ENCODE measurements around the gene TMEM125. TPM values are rescaled to one million over a fixed set of nuclear protein-coding genes. Genes with fewer than 3 reads are reported as not detected.

The TMEM125 gene
- total and polyA plus RNA-seq, 2 experiments from 2014 or later, result 28.7 to 43.1 TPM

- no peaks in the 10 kb centered on the region for H3K79me2 ChIP-seq
- WGBS (ENCODE audit: low lambda C conversion rate, missing lambda C conversion rate), result 76% methylated on average over 4 of the region's 4 CpGs
- no peaks in the 10 kb centered on the region for H3K27me3 ChIP-seq
- H3K4me1 ChIP-seq (ENCODE audit: insufficient read depth), result peaks cover 5% of the 10 kb centered on the region
- H3K4me2 ChIP-seq, result no peak overlapping the region
- no peaks in the 10 kb centered on the region for H4K20me1 ChIP-seq (ENCODE audit: insufficient read depth, poor library complexity, severe bottlenecking)
- H3K27ac ChIP-seq, result no peak overlapping the region
- H3K4me3 ChIP-seq, result no peak overlapping the region
- peaks cover 5% of the 10 kb centered on the region for H3K9me3 ChIP-seq (ENCODE audit: low read depth)
- H3K9me2 ChIP-seq (replicated peaks; ENCODE audit: insufficient read depth), result no peaks in the 10 kb centered on the region
- no peak for TF ChIP-seq CTCF (IDR thresholded peaks at IDR 0.05; ENCODE audit: poor library complexity)
- no peak for TF ChIP-seq EZH2phosphoT487 (IDR thresholded peaks at IDR 0.05; ENCODE audit: low read depth, severe bottlenecking, unreplicated experiment)
- no peak overlapping the region for H2AFZ ChIP-seq
- no peaks in the 10 kb centered on the region for H3K36me3 ChIP-seq (replicated peaks; ENCODE audit: insufficient read depth, low read depth)
- DNase-seq (ENCODE audit: low spot score), result no peak
Observed at GRCh38 chr1:43265431-43265830, 4.4 kb upstream of the TMEM125 start.

- Histone ChIP-seq H3K4me1 (ENCODE audit: insufficient read depth) (peaks cover 12% of the 10 kb centered on the region), H2AFZ (no peak overlapping the region), H3K9me2 (replicated peaks; ENCODE audit: insufficient read depth) (no peaks in the 10 kb centered on the region), H4K20me1 (ENCODE audit: insufficient read depth, poor library complexity, severe bottlenecking) (no peaks in the 10 kb centered on the region), H3K27me3 (no peaks in the 10 kb centered on the region), H3K79me2 (peaks cover 3% of the 10 kb centered on the region), H3K4me3 (no peak overlapping the region), H3K36me3 (replicated peaks; ENCODE audit: insufficient read depth, low read depth) (no peaks in the 10 kb centered on the region), H3K27ac (no peak overlapping the region), H3K9me3 (ENCODE audit: low read depth) (peaks cover 5% of the 10 kb centered on the region), H3K4me2 (no peak overlapping the region)
- WGBS (ENCODE audit: low lambda C conversion rate, missing lambda C conversion rate), result 93% methylated on average over 1 of the region's 1 CpG
- TF ChIP-seq EZH2 (IDR thresholded peaks at IDR 0.05; ENCODE audit: borderline replicate concordance), result no peak
- TF ChIP-seq CTCF (IDR thresholded peaks at IDR 0.05; ENCODE audit: poor library complexity), result no peak
- no peak for TF ChIP-seq EZH2phosphoT487 (IDR thresholded peaks at IDR 0.05; ENCODE audit: low read depth, severe bottlenecking, unreplicated experiment)
- no peak for DNase-seq (ENCODE audit: low spot score)
Observed at GRCh38 chr1:43266881-43267280, 2.9 kb upstream of the TMEM125 start.

- Histone ChIP-seq H3K4me2 (no peak overlapping the region), H3K79me2 (peaks cover 5% of the 10 kb centered on the region), H3K4me3 (no peak overlapping the region), H3K36me3 (replicated peaks; ENCODE audit: insufficient read depth, low read depth) (no peaks in the 10 kb centered on the region), H3K9me3 (ENCODE audit: low read depth) (peaks cover 5% of the 10 kb centered on the region), H3K27ac (peak overlapping the region; percentile 39), H3K27me3 (no peaks in the 10 kb centered on the region), H4K20me1 (ENCODE audit: insufficient read depth, poor library complexity, severe bottlenecking) (no peaks in the 10 kb centered on the region), H2AFZ (no peak overlapping the region), H3K4me1 (ENCODE audit: insufficient read depth) (peaks cover 12% of the 10 kb centered on the region), H3K9me2 (replicated peaks; ENCODE audit: insufficient read depth) (no peaks in the 10 kb centered on the region)
- DNase-seq (ENCODE audit: low spot score), result peak; percentile 46
- 81% methylated on average over 9 of the region's 9 CpGs for WGBS (ENCODE audit: low lambda C conversion rate, missing lambda C conversion rate)
- TF ChIP-seq CTCF (IDR thresholded peaks at IDR 0.05; ENCODE audit: poor library complexity), result no peak
- TF ChIP-seq EZH2 (IDR thresholded peaks at IDR 0.05; ENCODE audit: borderline replicate concordance), result no peak
Observed at GRCh38 chr1:43267291-43267805, 2.4 kb upstream of the TMEM125 start.

Data from hepatocyte (in vitro differentiated cells).